ENCODE results near the gene RNF25.

Gene RNF25

GRCh38 chr2:218644721-218645120, 27.1 kb downstream of the RNF25 start:
- Histone ChIP-seq H3K27me3 (ENCODE audit: control insufficient read depth, insufficient read depth, low read length) (no peaks in the 10 kb centered on the region), H3K4me3 (ENCODE audit: low read length) (no peak overlapping the region), H3K9me3 (replicated peaks; ENCODE audit: low read length) (no peaks in the 10 kb centered on the region), H3K36me3 (ENCODE audit: insufficient read depth, low read length) (peaks cover 75% of the 10 kb centered on the region), H3K9ac (ENCODE audit: low read depth, low read length) (peak overlapping the region; percentile 56), H3K4me2 (ENCODE audit: low read length) (no peak overlapping the region), H3K4me1 (ENCODE audit: control insufficient read depth, insufficient read depth, low read length) (peaks cover 10% of the 10 kb centered on the region)

GRCh38 chr2:218643751-218644310, 28.0 kb downstream of the RNF25 start:
- Histone ChIP-seq H3K36me3 (ENCODE audit: insufficient read depth, low read length) (peaks cover 73% of the 10 kb centered on the region), H3K9ac (ENCODE audit: low read depth, low read length) (no peak overlapping the region)

GRCh38 chr2:218642786-218643185, 29.0 kb downstream of the RNF25 start:
- Histone ChIP-seq H3K36me3 (ENCODE audit: insufficient read depth, low read length) (peaks cover 74% of the 10 kb centered on the region), H3K4me2 (ENCODE audit: low read length) (no peak overlapping the region), H3K27me3 (ENCODE audit: control insufficient read depth, insufficient read depth, low read length) (no peaks in the 10 kb centered on the region), H3K9me3 (replicated peaks; ENCODE audit: low read length) (no peaks in the 10 kb centered on the region), H3K9ac (ENCODE audit: low read depth, low read length) (no peak overlapping the region), H3K4me1 (ENCODE audit: control insufficient read depth, insufficient read depth, low read length) (peaks cover 10% of the 10 kb centered on the region), H3K4me3 (ENCODE audit: low read length) (no peak overlapping the region)

More at GRCh38 chr2:218643751-218644310, 28.0 kb downstream of the RNF25 start:
- Histone ChIP-seq H3K9me3 (replicated peaks; ENCODE audit: low read length) (no peaks in the 10 kb centered on the region), H3K27me3 (ENCODE audit: control insufficient read depth, insufficient read depth, low read length) (no peaks in the 10 kb centered on the region), H3K4me1 (ENCODE audit: control insufficient read depth, insufficient read depth, low read length) (peaks cover 10% of the 10 kb centered on the region), H3K4me2 (ENCODE audit: low read length) (no peak overlapping the region), H3K4me3 (ENCODE audit: low read length) (no peak overlapping the region)

- no peak overlapping the region for H3K4me2 ChIP-seq (ENCODE audit: low read length)
- no peaks in the 10 kb centered on the region for H3K27me3 ChIP-seq (ENCODE audit: control insufficient read depth, insufficient read depth, low read length)
- peaks cover 10% of the 10 kb centered on the region for H3K4me1 ChIP-seq (ENCODE audit: control insufficient read depth, insufficient read depth, low read length)
- no peaks in the 10 kb centered on the region for H3K9me3 ChIP-seq (replicated peaks; ENCODE audit: low read length)
- no peak overlapping the region for H3K9ac ChIP-seq (ENCODE audit: low read depth, low read length)
- peaks cover 75% of the 10 kb centered on the region for H3K36me3 ChIP-seq (ENCODE audit: insufficient read depth, low read length)
- H3K4me3 ChIP-seq (ENCODE audit: low read length): no peak overlapping the region
These were observed 29.6 kb downstream of the RNF25 start for GRCh38 chr2:218642121-218642656.

DNA sequence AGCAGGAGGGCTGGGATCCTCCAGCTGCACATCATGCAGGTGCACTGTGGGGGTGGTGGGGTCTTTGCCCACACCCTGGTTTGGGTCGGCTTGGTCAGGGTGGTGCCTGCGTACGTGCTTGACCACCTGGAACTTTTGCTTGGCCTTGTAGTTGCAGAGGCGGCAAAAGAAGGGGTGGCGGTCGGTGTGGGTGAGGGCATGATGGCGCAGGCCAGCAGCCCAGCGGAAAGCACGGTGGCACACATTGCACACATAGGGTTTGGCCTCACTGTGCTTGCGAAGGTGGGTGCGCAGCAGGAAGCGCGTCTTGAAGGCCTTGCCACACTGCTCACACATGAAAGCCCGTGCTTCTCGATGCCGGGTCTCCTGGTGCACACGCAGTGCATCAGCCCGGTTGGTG, 33.4 kb downstream of the RNF25 start:
- peaks cover 79% of the 10 kb centered on the region for H3K36me3 ChIP-seq (ENCODE audit: insufficient read depth, low read length)
- no peaks in the 10 kb centered on the region for H3K4me1 ChIP-seq (ENCODE audit: control insufficient read depth, insufficient read depth, low read length)
- H3K9me3 ChIP-seq (replicated peaks; ENCODE audit: low read length): no peaks in the 10 kb centered on the region
- H3K4me2 ChIP-seq (ENCODE audit: low read length): no peak overlapping the region
- no peak overlapping the region for H3K9ac ChIP-seq (ENCODE audit: low read depth, low read length)
- H3K27me3 ChIP-seq (ENCODE audit: control insufficient read depth, insufficient read depth, low read length): no peaks in the 10 kb centered on the region
- H3K4me3 ChIP-seq (ENCODE audit: low read length): no peak overlapping the region

DNA sequence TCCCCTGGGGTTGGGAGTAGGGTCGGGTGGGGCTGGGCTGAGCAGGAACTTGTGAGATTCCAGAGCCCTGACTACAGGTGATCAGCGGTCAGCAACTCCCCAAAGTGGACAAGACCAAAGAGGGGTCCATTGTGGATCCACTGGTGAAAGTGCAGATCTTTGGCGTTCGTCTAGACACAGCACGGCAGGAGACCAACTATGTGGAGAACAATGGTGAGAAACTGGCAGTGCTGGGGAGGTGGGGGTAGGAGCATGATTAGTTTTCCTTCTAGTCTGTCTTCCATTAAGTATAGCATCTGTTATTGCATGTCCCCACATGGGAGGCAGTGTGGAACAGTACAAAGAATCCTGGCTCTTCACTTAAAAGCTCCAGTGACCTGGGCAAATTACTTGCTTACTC, 36.1 kb downstream of the RNF25 start:
- Histone ChIP-seq H3K36me3 (ENCODE audit: insufficient read depth, low read length) (peaks cover 69% of the 10 kb centered on the region), H3K9me3 (replicated peaks; ENCODE audit: low read length) (no peaks in the 10 kb centered on the region), H3K4me1 (ENCODE audit: control insufficient read depth, insufficient read depth, low read length) (no peaks in the 10 kb centered on the region), H3K9ac (ENCODE audit: low read depth, low read length) (no peak overlapping the region), H3K27me3 (ENCODE audit: control insufficient read depth, insufficient read depth, low read length) (no peaks in the 10 kb centered on the region), H3K4me2 (ENCODE audit: low read length) (no peak overlapping the region), H3K4me3 (ENCODE audit: low read length) (no peak overlapping the region)

- peaks cover 36% of the 10 kb centered on the region for H3K36me3 ChIP-seq (ENCODE audit: insufficient read depth, low read length)
- H3K9me3 ChIP-seq (replicated peaks; ENCODE audit: low read length): no peaks in the 10 kb centered on the region
- H3K27me3 ChIP-seq (ENCODE audit: control insufficient read depth, insufficient read depth, low read length): no peaks in the 10 kb centered on the region
- H3K9ac ChIP-seq (ENCODE audit: low read depth, low read length): no peak overlapping the region
- no peak overlapping the region for H3K4me3 ChIP-seq (ENCODE audit: low read length)
- H3K4me2 ChIP-seq (ENCODE audit: low read length): no peak overlapping the region
- no peaks in the 10 kb centered on the region for H3K4me1 ChIP-seq (ENCODE audit: control insufficient read depth, insufficient read depth, low read length)
These were observed 40.0 kb downstream of the RNF25 start for GRCh38 chr2:218631837-218632236.

GRCh38 chr2:218627939-218628338, 43.9 kb downstream of the RNF25 start:
- H3K4me3 ChIP-seq (ENCODE audit: low read length): no peak overlapping the region
- peaks cover 3% of the 10 kb centered on the region for H3K36me3 ChIP-seq (ENCODE audit: insufficient read depth, low read length)
- H3K9me3 ChIP-seq (replicated peaks; ENCODE audit: low read length): no peaks in the 10 kb centered on the region
- no peaks in the 10 kb centered on the region for H3K4me1 ChIP-seq (ENCODE audit: control insufficient read depth, insufficient read depth, low read length)
- no peaks in the 10 kb centered on the region for H3K27me3 ChIP-seq (ENCODE audit: control insufficient read depth, insufficient read depth, low read length)
- no peak overlapping the region for H3K9ac ChIP-seq (ENCODE audit: low read depth, low read length)
- H3K4me2 ChIP-seq (ENCODE audit: low read length): no peak overlapping the region

GRCh38 chr2:218626369-218626768, 45.4 kb downstream of the RNF25 start:
- H3K27me3 ChIP-seq (ENCODE audit: control insufficient read depth, insufficient read depth, low read length): no peaks in the 10 kb centered on the region
- H3K9ac ChIP-seq (ENCODE audit: low read depth, low read length): no peak overlapping the region
- H3K4me1 ChIP-seq (ENCODE audit: control insufficient read depth, insufficient read depth, low read length): no peaks in the 10 kb centered on the region
- no peaks in the 10 kb centered on the region for H3K36me3 ChIP-seq (ENCODE audit: insufficient read depth, low read length)
- no peak overlapping the region for H3K4me3 ChIP-seq (ENCODE audit: low read length)
- no peak overlapping the region for H3K4me2 ChIP-seq (ENCODE audit: low read length)
- H3K9me3 ChIP-seq (replicated peaks; ENCODE audit: low read length): no peaks in the 10 kb centered on the region

DNA sequence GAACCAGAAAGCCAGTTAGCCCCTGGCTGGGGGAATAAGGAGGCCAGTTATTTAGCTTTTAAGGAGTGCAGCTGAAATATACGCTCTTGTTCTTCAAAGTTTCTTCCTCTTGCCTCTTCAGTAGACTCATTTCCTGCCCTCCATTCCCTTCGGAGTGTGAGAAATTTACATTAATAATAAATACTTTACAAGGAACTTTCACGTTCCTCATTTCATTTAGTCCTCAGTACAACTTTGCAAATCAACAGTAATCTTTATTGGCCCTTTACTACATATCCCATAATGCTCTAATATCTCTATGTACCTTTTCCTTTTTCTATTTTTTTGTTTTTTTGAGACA, 48.5 kb downstream of the RNF25 start:
- Histone ChIP-seq H3K36me3 (ENCODE audit: insufficient read depth, low read length) (no peaks in the 10 kb centered on the region), H3K9ac (ENCODE audit: low read depth, low read length) (no peak overlapping the region), H3K4me2 (ENCODE audit: low read length) (no peak overlapping the region), H3K4me3 (ENCODE audit: low read length) (no peak overlapping the region), H3K4me1 (ENCODE audit: control insufficient read depth, insufficient read depth, low read length) (no peaks in the 10 kb centered on the region), H3K9me3 (replicated peaks; ENCODE audit: low read length) (no peaks in the 10 kb centered on the region), H3K27me3 (ENCODE audit: control insufficient read depth, insufficient read depth, low read length) (no peaks in the 10 kb centered on the region)

- no peak overlapping the region for H3K9ac ChIP-seq (ENCODE audit: low read depth, low read length)
- no peaks in the 10 kb centered on the region for H3K27me3 ChIP-seq (ENCODE audit: control insufficient read depth, insufficient read depth, low read length)
- H3K9me3 ChIP-seq (replicated peaks; ENCODE audit: low read length): no peaks in the 10 kb centered on the region
- H3K4me3 ChIP-seq (ENCODE audit: low read length): no peak overlapping the region
- no peaks in the 10 kb centered on the region for H3K4me1 ChIP-seq (ENCODE audit: control insufficient read depth, insufficient read depth, low read length)
- H3K4me2 ChIP-seq (ENCODE audit: low read length): no peak overlapping the region
- H3K36me3 ChIP-seq (ENCODE audit: insufficient read depth, low read length): no peaks in the 10 kb centered on the region
These were observed 49.0 kb downstream of the RNF25 start for GRCh38 chr2:218622606-218623365.

GRCh38 chr2:218621007-218621406, 50.8 kb downstream of the RNF25 start:
- no peaks in the 10 kb centered on the region for H3K27me3 ChIP-seq (ENCODE audit: control insufficient read depth, insufficient read depth, low read length)
- H3K4me3 ChIP-seq (ENCODE audit: low read length): no peak overlapping the region
- no peak overlapping the region for H3K9ac ChIP-seq (ENCODE audit: low read depth, low read length)
- H3K36me3 ChIP-seq (ENCODE audit: insufficient read depth, low read length): no peaks in the 10 kb centered on the region
- no peak overlapping the region for H3K4me2 ChIP-seq (ENCODE audit: low read length)
- no peaks in the 10 kb centered on the region for H3K4me1 ChIP-seq (ENCODE audit: control insufficient read depth, insufficient read depth, low read length)
- H3K9me3 ChIP-seq (replicated peaks; ENCODE audit: low read length): no peaks in the 10 kb centered on the region
